Measurements from ENCODE around the gene SLC46A2.

SLC46A2 gene

GRCh38 chr9:112890106-112891081 lies at the start of gene SLC46A2:
Gene SLC46A2, minus strand, starts transcription at chr9:112890876. Its CDS starts 195 bp downstream, at chr9:112890681.
- DNase-seq = no peak

- DNase-seq = no peak
Observed at GRCh38 chr9:112939418-112939817, 48.7 kb upstream of the SLC46A2 start.

GRCh38 chr9:112933696-112934095 lies 43.0 kb upstream of the SLC46A2 start:
- DNase-seq = no peak

- DNase-seq = peak; percentile 39
Observed at GRCh38 chr9:112925058-112925641, 34.5 kb upstream of the SLC46A2 start.

- DNase-seq = peak; percentile 10
Observed at GRCh38 chr9:112921549-112921948, 30.9 kb upstream of the SLC46A2 start.

GRCh38 chr9:112917987-112918362 lies 27.3 kb upstream of the SLC46A2 start:
- DNase-seq = no peak

- DNase-seq = no peak
Observed at GRCh38 chr9:112917047-112917986, 26.6 kb upstream of the SLC46A2 start.

- DNase-seq = no peak
Observed at GRCh38 chr9:112914524-112914923, 23.8 kb upstream of the SLC46A2 start.

GRCh38 chr9:112913326-112913725 lies 22.6 kb upstream of the SLC46A2 start:
- no peak for DNase-seq

- DNase-seq = no peak
Observed at GRCh38 chr9:112912636-112913035, 22.0 kb upstream of the SLC46A2 start.

GRCh38 chr9:112911736-112912135 lies 21.1 kb upstream of the SLC46A2 start:
- no peak for DNase-seq

- no peak for DNase-seq
Observed at GRCh38 chr9:112905084-112905483, 14.4 kb upstream of the SLC46A2 start.

GRCh38 chr9:112900901-112901300 lies 10.2 kb upstream of the SLC46A2 start:
- no peak for DNase-seq

- DNase-seq = no peak
Observed at GRCh38 chr9:112900488-112900887, 9.8 kb upstream of the SLC46A2 start.

GRCh38 chr9:112898872-112899311 lies 8.2 kb upstream of the SLC46A2 start:
- DNase-seq = peak; percentile 15

GRCh38 chr9:112896131-112896530 lies 5.5 kb upstream of the SLC46A2 start:
- no peak for DNase-seq

GRCh38 chr9:112894699-112895098 lies 4.0 kb upstream of the SLC46A2 start:
- no peak for DNase-seq

- no peak for DNase-seq
Observed at GRCh38 chr9:112894041-112894440, 3.4 kb upstream of the SLC46A2 start.

GRCh38 chr9:112892981-112893380 lies 2.3 kb upstream of the SLC46A2 start:
- no peak for DNase-seq

GRCh38 chr9:112891521-112891920 lies 845 bp upstream of the SLC46A2 start:
- DNase-seq = no peak

GRCh38 chr9:112887381-112887780 lies 3.3 kb downstream of the SLC46A2 start:
- DNase-seq = no peak

- DNase-seq = no peak
Observed at GRCh38 chr9:112886351-112886750, 4.3 kb downstream of the SLC46A2 start.

GRCh38 chr9:112885324-112885723 lies 5.4 kb downstream of the SLC46A2 start:
- no peak for DNase-seq
